ENCODE results near the gene SESN2.

SESN2 gene

GRCh38 chr1:28301368-28302174 lies 42.3 kb downstream of the SESN2 start:
- TF ChIP-seq, protein P1, sequence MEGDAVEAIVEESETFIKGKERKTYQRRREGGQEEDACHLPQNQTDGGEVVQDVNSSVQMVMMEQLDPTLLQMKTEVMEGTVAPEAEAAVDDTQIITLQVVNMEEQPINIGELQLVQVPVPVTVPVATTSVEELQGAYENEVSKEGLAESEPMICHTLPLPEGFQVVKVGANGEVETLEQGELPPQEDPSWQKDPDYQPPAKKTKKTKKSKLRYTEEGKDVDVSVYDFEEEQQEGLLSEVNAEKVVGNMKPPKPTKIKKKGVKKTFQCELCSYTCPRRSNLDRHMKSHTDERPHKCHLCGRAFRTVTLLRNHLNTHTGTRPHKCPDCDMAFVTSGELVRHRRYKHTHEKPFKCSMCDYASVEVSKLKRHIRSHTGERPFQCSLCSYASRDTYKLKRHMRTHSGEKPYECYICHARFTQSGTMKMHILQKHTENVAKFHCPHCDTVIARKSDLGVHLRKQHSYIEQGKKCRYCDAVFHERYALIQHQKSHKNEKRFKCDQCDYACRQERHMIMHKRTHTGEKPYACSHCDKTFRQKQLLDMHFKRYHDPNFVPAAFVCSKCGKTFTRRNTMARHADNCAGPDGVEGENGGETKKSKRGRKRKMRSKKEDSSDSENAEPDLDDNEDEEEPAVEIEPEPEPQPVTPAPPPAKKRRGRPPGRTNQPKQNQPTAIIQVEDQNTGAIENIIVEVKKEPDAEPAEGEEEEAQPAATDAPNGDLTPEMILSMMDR (IDR thresholded peaks at IDR 0.05; ENCODE audit: insufficient read depth, missing control alignments) = no peak

DNA sequence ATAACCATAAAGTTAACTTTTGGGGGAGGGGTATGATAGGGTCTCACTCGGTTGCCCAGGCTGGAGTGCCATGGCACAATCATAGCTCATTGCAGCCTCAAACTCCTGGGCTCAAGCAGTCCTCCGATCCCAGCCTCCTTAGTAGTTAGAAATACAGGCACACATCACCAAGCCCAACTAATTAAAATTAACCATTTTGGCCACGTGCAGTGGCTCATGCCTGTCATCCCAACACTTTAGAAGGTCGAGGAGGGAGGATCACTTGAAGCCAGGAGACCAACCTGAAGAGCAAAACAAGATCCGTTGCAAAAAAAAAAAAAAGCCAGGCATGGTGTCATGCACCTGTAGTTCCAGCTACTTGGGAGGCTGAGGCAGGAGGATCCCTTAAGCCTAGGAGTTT lies 42.9 kb downstream of the SESN2 start:
- FAIRE-seq (no peak), DNase-seq (ENCODE audit: insufficient read length, low spot score) (no peak)
- TF ChIP-seq, protein P1 (IDR thresholded peaks at IDR 0.05; ENCODE audit: insufficient read depth, missing control alignments) = no peak

More at GRCh38 chr1:28301368-28302174, 42.3 kb downstream of the SESN2 start:
- no peak for FAIRE-seq
- no peak for DNase-seq (ENCODE audit: insufficient read length, low spot score)

GRCh38 chr1:28306301-28306949 lies 47.1 kb downstream of the SESN2 start:
- DNase-seq (ENCODE audit: insufficient read length, low spot score) = no peak
- TF ChIP-seq, protein P1 (IDR thresholded peaks at IDR 0.05; ENCODE audit: insufficient read depth, missing control alignments) = no peak
- FAIRE-seq = no peak

GRCh38 chr1:28308750-28309149 lies 49.4 kb downstream of the SESN2 start:
- FAIRE-seq (no peak), DNase-seq (ENCODE audit: insufficient read length, low spot score) (no peak)
- TF ChIP-seq, protein P1 (IDR thresholded peaks at IDR 0.05; ENCODE audit: insufficient read depth, missing control alignments) = no peak

- TF ChIP-seq, protein P1 (IDR thresholded peaks at IDR 0.05; ENCODE audit: insufficient read depth, missing control alignments) = no peak
- DNase-seq (ENCODE audit: insufficient read length, low spot score) (peak; percentile 57), FAIRE-seq (peak; percentile 97)
Observed at GRCh38 chr1:28309702-28310101, 50.4 kb downstream of the SESN2 start.

DNA sequence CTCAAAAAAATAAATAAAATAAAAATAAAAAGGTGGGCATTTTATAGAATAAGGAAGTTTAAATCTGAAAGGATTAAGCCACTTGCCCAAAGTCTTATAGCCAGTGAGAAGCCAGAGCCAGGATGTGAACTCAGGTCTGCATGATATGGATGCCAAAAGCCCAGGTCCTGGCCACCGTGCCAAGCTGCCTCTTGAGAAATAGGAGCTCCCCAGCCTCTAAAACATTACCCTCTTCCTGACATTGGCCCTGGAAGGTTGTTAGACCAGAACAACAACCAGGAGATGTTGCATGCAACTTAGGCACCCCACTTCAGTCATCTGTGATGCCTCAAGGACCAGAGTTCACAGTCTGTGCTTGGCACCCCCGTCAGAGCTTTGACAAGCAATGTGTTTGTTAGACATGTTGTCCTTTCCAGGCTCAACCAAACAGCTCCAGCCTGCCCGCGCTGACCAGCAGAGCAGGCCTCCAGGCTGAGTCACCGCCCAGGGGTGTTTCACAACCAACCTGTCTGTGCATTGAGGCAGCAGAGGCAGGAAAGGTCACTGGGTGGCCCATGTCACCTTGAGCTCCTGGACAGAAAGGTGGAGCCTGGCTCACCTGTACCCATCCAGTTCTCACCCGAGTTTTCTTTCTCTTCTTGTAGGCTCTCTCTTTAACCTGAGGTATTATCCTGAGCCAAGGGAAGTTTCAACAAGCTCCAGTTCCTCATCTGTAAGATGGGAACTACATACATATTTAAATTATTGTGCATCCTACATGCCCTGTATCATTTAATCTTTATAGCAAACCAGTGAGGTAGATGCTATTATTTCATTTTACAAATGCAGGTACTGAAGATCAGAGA lies 54.6 kb downstream of the SESN2 start:
- TF ChIP-seq, protein P1 (IDR thresholded peaks at IDR 0.05; ENCODE audit: insufficient read depth, missing control alignments) = no peak
- FAIRE-seq (no peak), DNase-seq (ENCODE audit: insufficient read length, low spot score) (no peak)
